ENCODE results near the gene ATOH8.

Gene ATOH8

DNA sequence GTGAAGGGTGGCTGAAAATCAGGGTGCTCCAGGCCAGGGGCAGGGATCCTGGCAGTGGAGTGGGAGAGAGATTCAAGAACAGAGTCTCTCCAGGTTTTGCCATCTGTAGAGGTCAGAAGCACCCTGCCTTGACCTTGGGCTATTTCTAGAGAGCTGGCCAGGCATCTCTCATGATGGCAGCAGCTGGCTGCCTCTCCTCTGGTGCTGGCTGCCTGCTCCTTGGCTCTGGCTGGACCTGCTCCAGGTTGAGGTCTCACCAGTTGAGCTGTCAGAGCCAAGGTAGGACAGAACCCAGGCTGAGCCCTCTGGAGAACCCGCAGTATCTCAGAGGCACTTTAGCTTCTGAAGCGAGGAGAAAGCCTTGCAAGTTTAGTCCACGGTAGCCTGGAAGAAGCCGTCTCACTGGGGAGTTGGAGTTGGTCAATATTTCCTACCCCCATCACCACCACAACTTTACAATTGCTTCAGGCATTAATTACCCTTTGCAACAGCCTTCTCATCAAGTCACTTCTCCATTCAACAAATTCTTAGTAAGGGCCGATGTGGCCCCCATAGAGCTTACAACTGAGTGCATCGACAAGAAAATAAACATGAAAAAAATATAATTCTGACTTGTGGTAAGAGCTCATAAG is 34.1 kb upstream of the ATOH8 start:
- H4K91ac ChIP-seq (ENCODE audit: low read depth, low read length), result no peak overlapping the region
- H3K79me1 ChIP-seq (ENCODE audit: low read length), result peaks cover 1% of the 10 kb centered on the region
- H2AK5ac ChIP-seq (ENCODE audit: low read length), result no peak overlapping the region
- no peaks in the 10 kb centered on the region for H3K79me2 ChIP-seq (ENCODE audit: control insufficient read depth, insufficient read depth, low read length, poor library complexity)
- H3K9me3 ChIP-seq (ENCODE audit: insufficient read depth, low read depth, low read length), result no peaks in the 10 kb centered on the region
- no peak overlapping the region for H3K27ac ChIP-seq (ENCODE audit: low read depth, low read length)
- WGBS (ENCODE audit: extremely low coverage, insufficient coverage, insufficient read length), result no CpG with 5 or more reads among the region's 6 CpGs
- H3K9ac ChIP-seq (ENCODE audit: low read length), result no peak overlapping the region
- no peak overlapping the region for H3K4me3 ChIP-seq (ENCODE audit: low read depth, low read length)
- no peak overlapping the region for H3K4ac ChIP-seq (ENCODE audit: low read depth, low read length)
- H3K14ac ChIP-seq (ENCODE audit: low read length), result no peak overlapping the region
- H2BK12ac ChIP-seq (ENCODE audit: low read length), result no peak overlapping the region
- H3K36me3 ChIP-seq (ENCODE audit: control insufficient read depth in 1 of 2, insufficient read depth in 2 of 2, low read length in 2 of 2), result no peaks in the 10 kb centered on the region
- H2BK5ac ChIP-seq (ENCODE audit: low read depth, low read length, poor library complexity), result no peak overlapping the region
- no peak overlapping the region for H3K4me2 ChIP-seq (ENCODE audit: low read length)
- no peak overlapping the region for H3K23ac ChIP-seq (ENCODE audit: low read length)
- H4K12ac ChIP-seq (ENCODE audit: low read depth, low read length), result no peak overlapping the region
- DNase-seq, result no peak
- H2AFZ ChIP-seq (ENCODE audit: insufficient read depth, low read length, poor library complexity), result no peak overlapping the region
- no peak overlapping the region for H2BK120ac ChIP-seq (ENCODE audit: insufficient read depth, low read length, poor library complexity)
- H3K4me1 ChIP-seq (ENCODE audit: control insufficient read depth in 1 of 2, insufficient read depth in 2 of 2, low read length in 2 of 2), result peaks cover 0 to 2% of the 10 kb centered on the region in 2 experiments
- H3K18ac ChIP-seq (ENCODE audit: low read length), result no peak overlapping the region
- no peak overlapping the region for H4K8ac ChIP-seq (ENCODE audit: low read depth, low read length)
- no peaks in the 10 kb centered on the region for H3K27me3 ChIP-seq (ENCODE audit: insufficient read depth, low read length)

DNA sequence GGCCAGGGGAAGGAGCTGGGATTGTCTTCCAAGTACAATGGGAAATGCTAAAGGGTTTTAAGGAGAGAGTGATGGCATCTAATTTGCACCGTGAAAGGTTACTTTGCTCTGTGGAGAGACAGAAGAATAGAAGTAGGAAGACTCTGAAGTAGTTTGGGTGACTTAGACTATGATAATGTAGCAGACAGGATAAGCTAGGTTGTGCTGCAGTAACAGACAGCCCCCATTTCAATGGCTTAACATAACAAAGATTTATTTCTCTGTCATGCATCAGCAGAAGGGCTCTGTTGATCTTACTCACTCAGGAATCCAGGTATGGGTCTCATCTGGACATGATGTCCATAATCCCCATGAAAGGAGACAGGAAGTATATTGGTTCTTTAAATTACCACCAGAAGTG is 33.3 kb upstream of the ATOH8 start:
- Histone ChIP-seq H3K18ac (ENCODE audit: low read length) (no peak overlapping the region), H3K23ac (ENCODE audit: low read length) (no peak overlapping the region), H2BK120ac (ENCODE audit: insufficient read depth, low read length, poor library complexity) (no peak overlapping the region), H3K4me1 (ENCODE audit: control insufficient read depth in 1 of 2, insufficient read depth in 2 of 2, low read length in 2 of 2) (peaks cover 0 to 2% of the 10 kb centered on the region in 2 experiments), H3K4me3 (ENCODE audit: low read depth, low read length) (no peak overlapping the region), H3K27me3 (ENCODE audit: insufficient read depth, low read length) (no peaks in the 10 kb centered on the region), H3K14ac (ENCODE audit: low read length) (no peak overlapping the region), H2AK5ac (ENCODE audit: low read length) (no peak overlapping the region), H3K36me3 (ENCODE audit: control insufficient read depth in 1 of 2, insufficient read depth in 2 of 2, low read length in 2 of 2) (no peaks in the 10 kb centered on the region), H3K4ac (ENCODE audit: low read depth, low read length) (no peak overlapping the region), H2BK12ac (ENCODE audit: low read length) (no peak overlapping the region), H3K4me2 (ENCODE audit: low read length) (no peak overlapping the region), H3K27ac (ENCODE audit: low read depth, low read length) (no peak overlapping the region), H2AFZ (ENCODE audit: insufficient read depth, low read length, poor library complexity) (no peak overlapping the region), H2BK5ac (ENCODE audit: low read depth, low read length, poor library complexity) (no peak overlapping the region), H3K9me3 (ENCODE audit: insufficient read depth, low read depth, low read length) (no peaks in the 10 kb centered on the region), H3K79me1 (ENCODE audit: low read length) (peaks cover 1% of the 10 kb centered on the region), H3K79me2 (ENCODE audit: control insufficient read depth, insufficient read depth, low read length, poor library complexity) (no peaks in the 10 kb centered on the region), H4K12ac (ENCODE audit: low read depth, low read length) (no peak overlapping the region), H3K9ac (ENCODE audit: low read length) (no peak overlapping the region), H4K91ac (ENCODE audit: low read depth, low read length) (no peak overlapping the region), H4K8ac (ENCODE audit: low read depth, low read length) (no peak overlapping the region)
- no CpG with 5 or more reads among the region's 1 CpG for WGBS (ENCODE audit: extremely low coverage, insufficient coverage, insufficient read length)
- no peak for DNase-seq

DNA sequence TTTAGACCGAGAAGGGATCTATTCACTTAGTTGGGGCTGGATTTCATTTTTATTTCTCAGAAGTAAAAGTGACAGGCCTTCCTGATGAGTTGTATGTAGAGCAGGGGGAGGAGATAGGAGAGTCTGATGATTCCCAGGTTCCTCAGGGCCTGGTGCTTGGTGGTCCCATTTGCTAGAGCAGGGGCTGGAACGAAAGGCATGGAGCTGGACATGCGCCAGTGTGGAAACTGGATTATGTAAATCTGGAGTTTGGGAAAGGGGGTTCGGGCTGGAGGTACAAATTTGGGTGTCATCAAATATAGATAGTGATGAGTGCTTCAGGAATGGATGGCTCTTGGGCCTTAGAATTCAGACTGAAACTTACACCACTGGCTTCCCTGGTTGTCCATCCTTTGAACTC is 32.1 kb upstream of the ATOH8 start:
- Histone ChIP-seq H3K23ac (ENCODE audit: low read length) (no peak overlapping the region), H3K79me2 (ENCODE audit: control insufficient read depth, insufficient read depth, low read length, poor library complexity) (no peaks in the 10 kb centered on the region), H3K27me3 (ENCODE audit: insufficient read depth, low read length) (no peaks in the 10 kb centered on the region), H3K4me1 (ENCODE audit: control insufficient read depth in 1 of 2, insufficient read depth in 2 of 2, low read length in 2 of 2) (no peaks in the 10 kb centered on the region), H3K27ac (ENCODE audit: low read depth, low read length) (no peak overlapping the region), H2BK120ac (ENCODE audit: insufficient read depth, low read length, poor library complexity) (no peak overlapping the region), H3K4me2 (ENCODE audit: low read length) (no peak overlapping the region), H4K8ac (ENCODE audit: low read depth, low read length) (no peak overlapping the region), H3K4me3 (ENCODE audit: low read depth, low read length) (no peak overlapping the region), H3K9me3 (ENCODE audit: insufficient read depth, low read depth, low read length) (no peaks in the 10 kb centered on the region), H4K12ac (ENCODE audit: low read depth, low read length) (no peak overlapping the region), H4K91ac (ENCODE audit: low read depth, low read length) (no peak overlapping the region), H3K14ac (ENCODE audit: low read length) (no peak overlapping the region), H3K18ac (ENCODE audit: low read length) (no peak overlapping the region), H3K4ac (ENCODE audit: low read depth, low read length) (no peak overlapping the region), H3K9ac (ENCODE audit: low read length) (no peak overlapping the region), H2BK5ac (ENCODE audit: low read depth, low read length, poor library complexity) (no peak overlapping the region), H2AFZ (ENCODE audit: insufficient read depth, low read length, poor library complexity) (no peak overlapping the region), H3K36me3 (ENCODE audit: control insufficient read depth in 1 of 2, insufficient read depth in 2 of 2, low read length in 2 of 2) (no peaks in the 10 kb centered on the region), H2AK5ac (ENCODE audit: low read length) (no peak overlapping the region), H3K79me1 (ENCODE audit: low read length) (no peaks in the 10 kb centered on the region), H2BK12ac (ENCODE audit: low read length) (no peak overlapping the region)
- WGBS (ENCODE audit: extremely low coverage, insufficient coverage, insufficient read length), result no CpG with 5 or more reads among the region's 4 CpGs
- DNase-seq, result no peak

DNA sequence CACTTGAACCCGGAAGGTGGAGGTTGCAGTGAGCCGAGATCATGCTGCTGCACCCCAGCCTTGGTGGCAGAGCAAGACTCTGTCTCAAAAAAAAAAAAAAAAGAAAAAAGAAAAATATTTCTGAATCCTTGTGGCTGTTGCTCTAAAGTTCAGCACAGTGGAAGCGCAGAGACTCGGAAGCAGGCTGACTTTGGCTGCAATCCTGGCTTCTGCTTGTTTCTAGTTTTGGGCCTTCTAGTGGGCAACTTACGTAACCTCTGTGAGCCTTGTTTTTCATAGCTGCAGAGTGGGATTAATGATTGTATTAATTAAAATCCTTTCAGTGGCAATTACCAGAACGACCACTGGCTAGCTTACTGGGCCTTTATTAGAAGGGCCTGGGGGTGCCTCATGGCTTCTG is 31.3 kb upstream of the ATOH8 start:
- H2BK12ac ChIP-seq (ENCODE audit: low read length), result no peak overlapping the region
- H2AK5ac ChIP-seq (ENCODE audit: low read length), result no peak overlapping the region
- WGBS (ENCODE audit: extremely low coverage, insufficient coverage, insufficient read length), result no CpG with 5 or more reads among the region's 6 CpGs
- H3K4me1 ChIP-seq (ENCODE audit: control insufficient read depth in 1 of 2, insufficient read depth in 2 of 2, low read length in 2 of 2), result no peaks in the 10 kb centered on the region
- H3K4me3 ChIP-seq (ENCODE audit: low read depth, low read length), result no peak overlapping the region
- H2BK120ac ChIP-seq (ENCODE audit: insufficient read depth, low read length, poor library complexity), result no peak overlapping the region
- H2BK5ac ChIP-seq (ENCODE audit: low read depth, low read length, poor library complexity), result no peak overlapping the region
- no peaks in the 10 kb centered on the region for H3K79me1 ChIP-seq (ENCODE audit: low read length)
- H3K23ac ChIP-seq (ENCODE audit: low read length), result no peak overlapping the region
- H3K36me3 ChIP-seq (ENCODE audit: control insufficient read depth in 1 of 2, insufficient read depth in 2 of 2, low read length in 2 of 2), result no peaks in the 10 kb centered on the region
- H2AFZ ChIP-seq (ENCODE audit: insufficient read depth, low read length, poor library complexity), result no peak overlapping the region
- H3K9me3 ChIP-seq (ENCODE audit: insufficient read depth, low read depth, low read length), result no peaks in the 10 kb centered on the region
- no peak overlapping the region for H3K14ac ChIP-seq (ENCODE audit: low read length)
- H3K27ac ChIP-seq (ENCODE audit: low read depth, low read length), result no peak overlapping the region
- H3K79me2 ChIP-seq (ENCODE audit: control insufficient read depth, insufficient read depth, low read length, poor library complexity), result no peaks in the 10 kb centered on the region
- no peak overlapping the region for H3K4me2 ChIP-seq (ENCODE audit: low read length)
- no peak overlapping the region for H3K4ac ChIP-seq (ENCODE audit: low read depth, low read length)
- H4K91ac ChIP-seq (ENCODE audit: low read depth, low read length), result no peak overlapping the region
- DNase-seq, result no peak
- no peak overlapping the region for H4K12ac ChIP-seq (ENCODE audit: low read depth, low read length)
- no peak overlapping the region for H3K9ac ChIP-seq (ENCODE audit: low read length)
- H3K27me3 ChIP-seq (ENCODE audit: insufficient read depth, low read length), result no peaks in the 10 kb centered on the region
- no peak overlapping the region for H4K8ac ChIP-seq (ENCODE audit: low read depth, low read length)
- H3K18ac ChIP-seq (ENCODE audit: low read length), result no peak overlapping the region
